Measurements from ENCODE around the gene ADGRV1.

DNA sequence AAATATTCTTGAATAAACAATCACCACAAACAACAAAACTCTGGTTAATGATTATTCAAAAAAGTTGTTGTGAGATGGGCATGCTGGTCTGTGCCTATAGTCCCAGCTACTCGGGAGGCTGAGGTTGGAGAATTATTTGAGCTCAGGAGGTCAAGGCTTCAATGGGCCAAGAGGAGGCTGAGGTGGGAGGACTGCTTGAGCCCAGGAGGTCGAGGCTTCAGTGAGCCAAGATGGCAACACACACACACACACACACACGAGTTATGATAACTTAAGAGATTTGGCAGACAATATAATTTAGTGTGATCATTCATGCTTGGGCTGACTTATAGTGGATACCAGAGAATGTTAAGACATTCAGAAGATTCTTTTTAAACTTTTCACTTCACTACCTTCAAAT is 44.1 kb upstream of the ADGRV1 start:
- TF ChIP-seq, protein P1, sequence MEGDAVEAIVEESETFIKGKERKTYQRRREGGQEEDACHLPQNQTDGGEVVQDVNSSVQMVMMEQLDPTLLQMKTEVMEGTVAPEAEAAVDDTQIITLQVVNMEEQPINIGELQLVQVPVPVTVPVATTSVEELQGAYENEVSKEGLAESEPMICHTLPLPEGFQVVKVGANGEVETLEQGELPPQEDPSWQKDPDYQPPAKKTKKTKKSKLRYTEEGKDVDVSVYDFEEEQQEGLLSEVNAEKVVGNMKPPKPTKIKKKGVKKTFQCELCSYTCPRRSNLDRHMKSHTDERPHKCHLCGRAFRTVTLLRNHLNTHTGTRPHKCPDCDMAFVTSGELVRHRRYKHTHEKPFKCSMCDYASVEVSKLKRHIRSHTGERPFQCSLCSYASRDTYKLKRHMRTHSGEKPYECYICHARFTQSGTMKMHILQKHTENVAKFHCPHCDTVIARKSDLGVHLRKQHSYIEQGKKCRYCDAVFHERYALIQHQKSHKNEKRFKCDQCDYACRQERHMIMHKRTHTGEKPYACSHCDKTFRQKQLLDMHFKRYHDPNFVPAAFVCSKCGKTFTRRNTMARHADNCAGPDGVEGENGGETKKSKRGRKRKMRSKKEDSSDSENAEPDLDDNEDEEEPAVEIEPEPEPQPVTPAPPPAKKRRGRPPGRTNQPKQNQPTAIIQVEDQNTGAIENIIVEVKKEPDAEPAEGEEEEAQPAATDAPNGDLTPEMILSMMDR (conservative IDR thresholded peaks at IDR 0.05; ENCODE audit: low read length), result no peak
- TF ChIP-seq EZH2phosphoT487 (IDR thresholded peaks at IDR 0.05; ENCODE audit: borderline replicate concordance), result no peak

Data from Loucy (cell line).